AG10803 (cell line): Measurements from ENCODE around the gene RHOG.

Experiments used
- DNase-seq: peaks from one replicate; pipeline ENCODE4 v3.0.0; 2010; ENCODE audit warnings: low read depth
- H3K4me3 ChIP-seq: 2 replicates; pipeline ENCODE4 v1.5.1; 2011; ENCODE audit warnings: mild to moderate bottlenecking, low read length, control low read depth
- CTCF ChIP-seq: conservative IDR thresholded peaks from 2 replicates; pipeline ENCODE4 v1.5.1; 2011; ENCODE audit warnings: mild to moderate bottlenecking, low read length, control low read depth, inconsistent platforms

The RHOG gene

GRCh38 chr11:3834664-3835461 is 5.9 kb downstream of the RHOG start:
- DNase-seq = peak; percentile 18

DNA sequence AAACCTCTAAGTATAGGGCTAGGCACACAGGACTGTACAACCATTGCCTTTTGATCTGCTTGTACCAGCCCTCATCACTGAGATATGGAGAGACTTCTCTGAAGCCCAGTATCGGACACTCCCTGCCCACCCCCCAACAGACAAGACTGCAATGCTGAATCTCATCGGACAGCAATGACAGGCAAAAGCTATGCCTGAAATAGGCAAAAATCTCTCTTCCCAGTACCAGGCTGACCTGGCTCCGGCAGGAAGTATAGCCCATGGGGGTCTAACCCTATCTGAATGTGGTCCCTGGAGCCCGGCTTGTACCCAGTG is 6.5 kb downstream of the RHOG start:
- no peak overlapping the region for H3K4me3 ChIP-seq
- TF ChIP-seq CTCF = no peak
- no peak for DNase-seq

More at GRCh38 chr11:3834664-3835461, 5.9 kb downstream of the RHOG start:
- no peak overlapping the region for H3K4me3 ChIP-seq
- no peak for TF ChIP-seq CTCF

GRCh38 chr11:3833449-3833848 is 7.3 kb downstream of the RHOG start:
- H3K4me3 ChIP-seq = no peak overlapping the region
- DNase-seq = no peak
- no peak for TF ChIP-seq CTCF

GRCh38 chr11:3832816-3833215 is 7.9 kb downstream of the RHOG start:
- DNase-seq = no peak
- no peak overlapping the region for H3K4me3 ChIP-seq
- TF ChIP-seq CTCF = no peak

- no peak overlapping the region for H3K4me3 ChIP-seq
- no peak for DNase-seq
- no peak for TF ChIP-seq CTCF
Measured at GRCh38 chr11:3831378-3832239, 9.2 kb downstream of the RHOG start.

GRCh38 chr11:3830730-3831129 is 10.0 kb downstream of the RHOG start:
- DNase-seq = no peak
- H3K4me3 ChIP-seq = no peak overlapping the region
- no peak for TF ChIP-seq CTCF

- H3K4me3 ChIP-seq = no peak overlapping the region
- TF ChIP-seq CTCF = no peak
- no peak for DNase-seq
Measured at GRCh38 chr11:3830088-3830487, 10.7 kb downstream of the RHOG start.
